Nephron progenitor cell (in vitro differentiated cells): ENCODE measurements around the gene PTER.
A peak's percentile ranks its signal among the peaks of the same experiment; 100 is the strongest.

Source experiments
- DNase-seq: peaks from one replicate; pipeline ENCODE4 v3.0.0; 2021
- H3K27ac Mint-ChIP-seq: 2 replicates; pipeline ENCODE4 v1.8.0; 2021; ENCODE audit warnings: mild to moderate bottlenecking, moderate library complexity, mixed read lengths
- H3K27me3 Mint-ChIP-seq: 2 replicates; pipeline ENCODE4 v1.8.0; 2021; ENCODE audit warnings: mild to moderate bottlenecking, low read depth, mixed read lengths; ENCODE audit not compliant: poor library complexity
- H3K36me3 Mint-ChIP-seq: 2 replicates; pipeline ENCODE4 v1.8.0; 2021; ENCODE audit warnings: low read depth, mixed read lengths
- H3K4me1 Mint-ChIP-seq: 2 replicates; pipeline ENCODE4 v1.8.0; 2021; ENCODE audit warnings: mixed read lengths
- H3K4me3 Mint-ChIP-seq: 2 replicates; pipeline ENCODE4 v1.8.0; 2021; ENCODE audit warnings: mild to moderate bottlenecking, moderate library complexity, mixed read lengths
- H3K9me3 Mint-ChIP-seq: 2 replicates; pipeline ENCODE4 v1.8.0; 2021; ENCODE audit warnings: mild to moderate bottlenecking, moderate library complexity, mixed read lengths
- TF ChIP-seq, protein P1 (sequence below): fragments of 200-600 bp; sonication (generic); IDR thresholded peaks from 2 replicates; pipeline ENCODE4 v1.5.0; 2021; ENCODE audit warnings: antibody characterized with exemption

PTER gene

DNA sequence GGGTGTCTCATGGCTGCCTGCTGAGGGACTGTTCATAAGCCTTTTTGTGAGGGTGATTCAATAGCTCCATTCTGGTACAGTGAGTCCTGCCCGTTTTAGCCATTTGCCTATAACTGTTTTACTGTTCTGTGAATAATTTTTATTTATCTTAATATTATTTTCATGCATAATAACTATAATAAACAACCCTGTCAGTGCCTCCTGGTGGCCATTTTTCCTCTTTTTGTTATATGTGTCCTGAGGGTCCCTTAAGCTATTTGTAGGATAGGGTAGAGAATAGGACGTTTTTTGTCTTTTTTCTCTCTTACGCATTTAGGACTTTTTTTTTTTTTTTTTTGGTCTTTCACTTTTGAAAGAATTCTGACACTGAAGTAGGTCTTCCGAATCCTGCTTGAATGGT is 82.0 kb downstream of the PTER start:
- no peaks in the 10 kb centered on the region for H3K9me3 Mint-ChIP-seq
- no peaks in the 10 kb centered on the region for H3K36me3 Mint-ChIP-seq
- no peak for DNase-seq
- peaks cover 70% of the 10 kb centered on the region for H3K27me3 Mint-ChIP-seq
- TF ChIP-seq, protein P1, sequence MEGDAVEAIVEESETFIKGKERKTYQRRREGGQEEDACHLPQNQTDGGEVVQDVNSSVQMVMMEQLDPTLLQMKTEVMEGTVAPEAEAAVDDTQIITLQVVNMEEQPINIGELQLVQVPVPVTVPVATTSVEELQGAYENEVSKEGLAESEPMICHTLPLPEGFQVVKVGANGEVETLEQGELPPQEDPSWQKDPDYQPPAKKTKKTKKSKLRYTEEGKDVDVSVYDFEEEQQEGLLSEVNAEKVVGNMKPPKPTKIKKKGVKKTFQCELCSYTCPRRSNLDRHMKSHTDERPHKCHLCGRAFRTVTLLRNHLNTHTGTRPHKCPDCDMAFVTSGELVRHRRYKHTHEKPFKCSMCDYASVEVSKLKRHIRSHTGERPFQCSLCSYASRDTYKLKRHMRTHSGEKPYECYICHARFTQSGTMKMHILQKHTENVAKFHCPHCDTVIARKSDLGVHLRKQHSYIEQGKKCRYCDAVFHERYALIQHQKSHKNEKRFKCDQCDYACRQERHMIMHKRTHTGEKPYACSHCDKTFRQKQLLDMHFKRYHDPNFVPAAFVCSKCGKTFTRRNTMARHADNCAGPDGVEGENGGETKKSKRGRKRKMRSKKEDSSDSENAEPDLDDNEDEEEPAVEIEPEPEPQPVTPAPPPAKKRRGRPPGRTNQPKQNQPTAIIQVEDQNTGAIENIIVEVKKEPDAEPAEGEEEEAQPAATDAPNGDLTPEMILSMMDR: no peak
- no peak overlapping the region for H3K27ac Mint-ChIP-seq
- peak overlapping the region; percentile 83 for H3K4me3 Mint-ChIP-seq
- H3K4me1 Mint-ChIP-seq: peaks cover 32% of the 10 kb centered on the region

DNA sequence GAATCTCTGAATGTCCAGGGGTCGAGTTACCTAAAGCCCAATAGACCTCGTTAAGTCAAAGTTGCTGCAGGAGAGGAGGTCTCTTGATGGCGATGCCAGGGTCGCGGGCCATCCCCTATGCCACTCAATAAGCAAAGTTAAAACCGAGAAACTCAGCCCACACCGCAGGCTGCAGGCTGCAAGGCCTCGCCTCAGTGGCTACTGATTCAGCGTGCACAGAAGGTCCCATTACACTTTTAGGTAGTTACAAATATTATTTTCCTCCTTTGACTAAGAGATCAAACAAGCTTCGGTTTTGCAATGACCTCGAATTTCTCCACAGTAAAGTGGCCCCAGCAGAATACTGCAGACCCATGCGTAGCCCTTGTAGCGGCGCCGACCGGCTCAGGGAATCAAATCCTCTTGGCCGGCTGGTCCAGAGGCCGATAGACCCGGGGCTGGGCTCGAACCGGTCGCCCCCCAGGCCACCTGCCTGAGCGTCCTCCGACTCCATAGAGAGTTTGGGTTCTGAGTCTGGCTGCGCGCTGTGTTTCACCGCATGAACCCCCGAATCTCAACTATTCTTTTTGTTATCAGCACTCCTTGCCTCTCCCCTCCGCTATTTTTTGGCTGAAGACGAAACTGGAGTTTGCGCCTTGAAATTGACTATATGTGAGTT is 82.6 kb downstream of the PTER start:
- Mint-ChIP-seq H3K27me3 (peaks cover 70% of the 10 kb centered on the region), H3K27ac (no peak overlapping the region), H3K9me3 (no peaks in the 10 kb centered on the region), H3K36me3 (no peaks in the 10 kb centered on the region), H3K4me1 (peaks cover 38% of the 10 kb centered on the region), H3K4me3 (peak overlapping the region; percentile 83)
- TF ChIP-seq, protein P1: no peak
- peak; percentile 15 for DNase-seq

DNA sequence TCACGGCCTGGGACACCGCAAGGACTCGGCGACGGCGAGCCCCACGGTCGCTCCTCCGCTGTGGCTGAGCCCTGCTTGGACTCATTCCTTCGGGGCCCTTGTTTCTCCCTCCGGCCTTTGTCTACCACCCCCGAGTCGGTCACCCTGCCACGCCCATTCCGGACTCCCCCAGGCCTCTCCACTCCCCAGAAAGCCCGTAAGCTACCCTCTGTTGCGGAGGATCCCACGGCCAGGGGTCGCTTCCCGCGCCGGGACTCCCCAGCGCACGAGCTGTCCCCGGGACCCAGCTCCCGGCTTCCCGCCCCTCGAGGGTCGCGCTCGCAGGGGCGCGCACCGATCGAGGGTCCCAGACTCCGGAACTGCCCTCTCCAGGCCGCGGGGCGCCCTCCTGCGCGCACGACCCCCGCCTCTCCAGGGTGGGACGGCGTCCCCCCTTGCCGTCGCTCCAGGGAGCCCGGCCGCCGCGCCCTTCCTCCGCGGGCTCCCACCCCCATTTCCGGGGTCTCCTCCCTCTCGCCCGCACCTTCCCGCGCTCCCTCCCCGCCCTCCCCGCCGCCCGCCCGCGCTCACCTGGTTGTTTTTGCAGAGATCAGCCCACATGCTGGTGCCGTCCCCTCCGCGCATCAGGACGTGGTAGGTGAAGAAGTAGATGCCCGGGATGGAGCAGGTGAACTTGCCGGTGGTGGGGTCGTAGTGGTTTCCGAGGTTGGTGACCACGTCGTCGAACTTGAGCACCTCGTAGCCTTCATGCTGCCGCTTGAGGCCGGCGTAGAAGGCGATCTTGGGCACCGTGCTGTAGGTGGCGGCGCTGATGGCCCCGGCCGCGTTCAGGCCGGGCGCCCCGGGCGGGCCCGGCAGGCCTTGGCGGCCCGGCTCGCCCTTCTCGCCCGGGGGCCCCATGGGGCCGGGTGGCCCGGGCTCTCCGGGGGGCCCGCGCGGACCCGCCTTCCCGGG is 83.4 kb downstream of the PTER start:
- Mint-ChIP-seq H3K9me3 (no peaks in the 10 kb centered on the region), H3K4me3 (peak overlapping the region; percentile 83), H3K36me3 (no peaks in the 10 kb centered on the region), H3K27ac (no peak overlapping the region), H3K4me1 (peaks cover 45% of the 10 kb centered on the region), H3K27me3 (peaks cover 70% of the 10 kb centered on the region)
- peak; percentile 32 for DNase-seq
- TF ChIP-seq, protein P1: no peak

DNA sequence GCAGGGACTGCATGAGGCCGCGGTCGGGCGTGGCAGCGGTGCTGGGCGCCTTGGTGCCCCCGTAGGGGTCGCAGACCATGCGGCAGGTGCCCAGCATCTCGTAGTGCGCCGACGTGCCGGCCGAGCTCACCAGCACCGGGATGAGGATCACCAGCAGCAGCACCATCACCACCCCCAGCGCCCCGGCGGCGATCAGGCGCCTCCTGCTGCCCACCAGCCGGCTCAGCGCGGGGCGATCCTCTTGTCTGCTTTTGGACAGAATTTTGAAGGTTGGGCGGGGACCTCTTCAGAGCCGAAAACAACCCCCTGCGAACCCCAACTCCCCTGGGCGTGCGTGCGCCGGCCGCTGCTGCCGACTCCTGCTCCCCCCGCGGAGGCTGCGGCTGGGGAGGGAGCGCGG is 84.1 kb downstream of the PTER start:
- Mint-ChIP-seq H3K9me3 (no peaks in the 10 kb centered on the region), H3K27ac (no peak overlapping the region), H3K4me3 (peak overlapping the region; percentile 65), H3K36me3 (no peaks in the 10 kb centered on the region), H3K27me3 (peaks cover 70% of the 10 kb centered on the region), H3K4me1 (peaks cover 45% of the 10 kb centered on the region)
- peak; percentile 57 for DNase-seq
- TF ChIP-seq, protein P1: no peak

DNA sequence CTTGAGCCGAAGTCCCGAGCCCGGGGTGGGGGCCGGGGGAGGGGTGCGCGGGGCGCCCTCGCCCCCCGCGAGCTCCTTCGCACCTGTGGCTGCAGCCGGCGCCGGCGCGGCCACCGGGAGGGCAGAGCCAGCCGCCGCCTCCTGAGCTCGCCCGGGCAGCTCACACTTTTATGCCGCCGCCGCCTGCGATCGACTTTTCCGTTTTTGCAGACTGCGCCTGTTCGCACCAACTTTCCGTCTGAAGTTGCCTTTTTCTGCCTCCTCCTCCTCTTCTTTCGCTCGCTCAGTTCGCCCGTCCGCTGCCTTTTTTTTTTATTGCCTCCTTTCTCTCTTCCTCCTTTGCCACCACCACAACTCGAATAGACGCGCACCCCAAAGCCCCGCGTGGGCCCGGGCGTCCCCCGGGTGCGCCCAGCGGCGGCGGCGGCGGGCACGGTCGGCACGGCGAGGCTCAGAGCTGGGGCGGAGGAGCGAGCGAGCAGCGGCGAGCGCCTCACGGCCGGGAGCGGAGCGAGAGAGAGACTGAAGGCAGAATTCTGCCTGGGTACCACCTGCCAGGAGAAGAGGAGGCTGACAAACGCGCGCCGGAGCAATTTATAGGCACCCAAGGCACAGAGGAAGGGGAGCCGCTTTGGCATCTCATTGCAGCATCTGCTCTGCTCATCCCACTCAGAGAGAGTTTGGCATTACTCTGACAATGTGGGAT is 84.7 kb downstream of the PTER start, which contains the start of gene C1QL3:
C1QL3 (minus strand) TSS at position 569 of the 706 bp plus-strand sequence. CDS start 814 bp downstream, outside the sequence.
- Mint-ChIP-seq H3K4me1 (peaks cover 45% of the 10 kb centered on the region), H3K27ac (peak within 1 kb of the TSS; percentile 83), H3K36me3 (no peaks in the 10 kb centered on the region), H3K27me3 (peaks cover 75% of the 10 kb centered on the region), H3K9me3 (no peaks in the 10 kb centered on the region), H3K4me3 (peak within 1 kb of the TSS; percentile 90)
- TF ChIP-seq, protein P1: no peak
- peak; percentile 53 for DNase-seq
